H9 (cell line): ENCODE measurements around the gene MYL2. TPM values are rescaled to one million over a fixed set of nuclear protein-coding genes. Genes with fewer than 3 reads are reported as not detected.

Source experiments
- DNase-seq: peaks from one replicate; pipeline ENCODE4 v3.0.0-alpha.2; 2017
- H2AFZ ChIP-seq: one replicate; pipeline ENCODE4 v1.6.1; 2013; ENCODE audit warnings: mild to moderate bottlenecking, low read length, control low read depth, moderate library complexity
- H2AK5ac ChIP-seq: 2 replicates; pipeline ENCODE4 v1.6.1; 2013; ENCODE audit warnings: low read length, control low read depth, mixed read lengths; ENCODE audit not compliant: insufficient read length
- H2BK120ac ChIP-seq: one replicate; pipeline ENCODE4 v1.6.1; 2013; ENCODE audit warnings: low read depth, mild to moderate bottlenecking, low read length, control low read depth, inconsistent platforms; ENCODE audit not compliant: poor library complexity, severe bottlenecking
- H2BK12ac ChIP-seq: 2 replicates; pipeline ENCODE4 v1.6.1; 2013; ENCODE audit warnings: low read length, control low read depth, mixed read lengths, low read depth; ENCODE audit not compliant: insufficient read length
- H2BK15ac ChIP-seq: 2 replicates; pipeline ENCODE4 v1.6.1; 2013; ENCODE audit warnings: low read depth, low read length, control low read depth
- H2BK20ac ChIP-seq: one replicate; pipeline ENCODE4 v1.6.1; 2013; ENCODE audit warnings: low read depth, mild to moderate bottlenecking, low read length, control low read depth, inconsistent platforms; ENCODE audit not compliant: poor library complexity, severe bottlenecking
- H2BK5ac ChIP-seq: 2 replicates; pipeline ENCODE4 v1.6.1; 2013; ENCODE audit warnings: low read length, control low read depth, mixed read lengths; ENCODE audit not compliant: insufficient read length
- H3K14ac ChIP-seq: 2 replicates; pipeline ENCODE4 v1.6.1; 2013; ENCODE audit warnings: low read length, control low read depth; ENCODE audit not compliant: insufficient read depth
- H3K18ac ChIP-seq: 2 replicates; pipeline ENCODE4 v1.6.1; 2013; ENCODE audit warnings: low read depth, mild to moderate bottlenecking, mixed read lengths, low read length, control low read depth; ENCODE audit not compliant: insufficient read length
- H3K23ac ChIP-seq: 2 replicates; pipeline ENCODE4 v1.6.1; 2013; ENCODE audit warnings: low read length, control low read depth, mixed read lengths, low read depth; ENCODE audit not compliant: insufficient read length
- H3K23me2 ChIP-seq: 2 replicates; pipeline ENCODE4 v1.6.1; 2013; ENCODE audit warnings: low read depth, mild to moderate bottlenecking, mixed read lengths, low read length, control low read depth; ENCODE audit not compliant: insufficient read length, poor library complexity, severe bottlenecking
- H3K27ac ChIP-seq: 2 replicates; pipeline ENCODE4 v1.5.1; 2013; ENCODE audit warnings: low read length, control low read depth, mixed read lengths, low read depth; ENCODE audit not compliant: insufficient read length
- H3K27me3 ChIP-seq: 2 replicates; pipeline ENCODE4 v1.6.1; 2013; ENCODE audit warnings: low read length, control low read depth, inconsistent platforms; ENCODE audit not compliant: insufficient read depth
- H3K4ac ChIP-seq: 2 replicates; pipeline ENCODE4 v1.6.1; 2013; ENCODE audit warnings: low read depth, mild to moderate bottlenecking, control low read depth, inconsistent platforms, low read length, moderate library complexity
- H3K4me1 ChIP-seq: 2 replicates; pipeline ENCODE4 v1.6.1; 2013; ENCODE audit warnings: low read length, control low read depth, inconsistent platforms; ENCODE audit not compliant: insufficient read depth
- H3K4me2 ChIP-seq: 2 replicates; pipeline ENCODE4 v1.6.1; 2013; ENCODE audit warnings: low read length, control low read depth, mixed read lengths; ENCODE audit not compliant: insufficient read length, insufficient read depth
- H3K56ac ChIP-seq: 2 replicates; pipeline ENCODE4 v1.6.1; 2013; ENCODE audit warnings: low read depth, mild to moderate bottlenecking, mixed read lengths, low read length, control low read depth; ENCODE audit not compliant: insufficient read length
- H3K79me1 ChIP-seq: 2 replicates; pipeline ENCODE4 v1.6.1; 2013; ENCODE audit warnings: low read depth, mild to moderate bottlenecking, moderate library complexity, low read length, control low read depth, inconsistent platforms; ENCODE audit not compliant: insufficient read depth, poor library complexity, severe bottlenecking
- H3K79me2 ChIP-seq: 2 replicates; pipeline ENCODE4 v1.6.1; 2013; ENCODE audit warnings: low read length, control low read depth, inconsistent platforms; ENCODE audit not compliant: insufficient read depth
- H3K9ac ChIP-seq: 2 replicates; pipeline ENCODE4 v1.6.1; 2013; ENCODE audit warnings: low read length, control low read depth, mixed read lengths; ENCODE audit not compliant: insufficient read length; ENCODE audit errors: extremely low read depth
- H3K9me3 ChIP-seq: one replicate; pipeline ENCODE4 v1.6.1; 2013; ENCODE audit warnings: low read depth, low read length, inconsistent platforms; ENCODE audit not compliant: control insufficient read depth
- H3T11ph ChIP-seq: one replicate; pipeline ENCODE4 v1.6.1; 2013; ENCODE audit warnings: mild to moderate bottlenecking, low read length, control low read depth, inconsistent platforms
- H4K20me1 ChIP-seq: one replicate; pipeline ENCODE4 v1.6.1; 2013; ENCODE audit not compliant: control insufficient read depth, insufficient read length, insufficient read depth
- H4K5ac ChIP-seq: 2 replicates; pipeline ENCODE4 v1.6.1; 2013; ENCODE audit warnings: low read depth, mild to moderate bottlenecking, mixed read lengths, low read length, control low read depth; ENCODE audit not compliant: insufficient read length
- H4K8ac ChIP-seq: replicated peaks from 2 replicates; pipeline ENCODE4 v1.6.1; 2013; ENCODE audit warnings: low read length, control low read depth, mixed read lengths, low read depth; ENCODE audit not compliant: insufficient read length
- H4K91ac ChIP-seq: 2 replicates; pipeline ENCODE4 v1.6.1; 2013; ENCODE audit warnings: low read depth, mild to moderate bottlenecking, moderate library complexity, mixed read lengths, low read length, control low read depth; ENCODE audit not compliant: insufficient read length
- H3K27ac Mint-ChIP-seq, 3 experiments: 2 replicates in 2 of 3; 3 replicates in 1 of 3; pipeline ENCODE4 v1.8.0; 2020 to 2021; ENCODE audit warnings: mixed read lengths in 3 of 3, mild to moderate bottlenecking in 1 of 3, moderate library complexity in 1 of 3
- H3K27me3 Mint-ChIP-seq: 2 replicates; pipeline ENCODE4 v1.8.0; 2021; ENCODE audit warnings: low read depth, mild to moderate bottlenecking, moderate library complexity, mixed read lengths
- H3K36me3 Mint-ChIP-seq, 3 experiments: 2 replicates in 2 of 3; 3 replicates in 1 of 3; pipeline ENCODE4 v1.8.0; 2020 to 2021; ENCODE audit warnings: low read depth in 3 of 3, mixed read lengths in 3 of 3; ENCODE audit not compliant: insufficient read depth in 1 of 3
- H3K4me1 Mint-ChIP-seq, 2 experiments: 2 replicates each; pipeline ENCODE4 v1.8.0; 2020; ENCODE audit warnings: mixed read lengths in 2 of 2
- H3K4me3 Mint-ChIP-seq, 2 experiments: 2 replicates in 1 of 2; 3 replicates in 1 of 2; pipeline ENCODE4 v1.8.0; 2020 to 2021; ENCODE audit warnings: mild to moderate bottlenecking in 2 of 2, mixed read lengths in 2 of 2, moderate library complexity in 1 of 2
- H3K9me3 Mint-ChIP-seq, 2 experiments: 2 replicates in 1 of 2; 3 replicates in 1 of 2; pipeline ENCODE4 v1.8.0; 2020; ENCODE audit warnings: mild to moderate bottlenecking in 2 of 2, mixed read lengths in 2 of 2, moderate library complexity in 1 of 2
- WGBS: extraction: QIAGEN DNeasy Blood & Tissue Kit; methylation state at CpG from one replicate; pipeline ENCODE4 v1.1.7; 2013; ENCODE audit warnings: missing lambda C conversion rate, low lambda C conversion rate, mixed read lengths; ENCODE audit not compliant: insufficient read length; ENCODE audit errors: extremely low coverage; 5-methylcytosine and 5-hydroxymethylcytosine counted together
- total RNA-seq: library from RNA; stranded (reverse); gene quantifications from 2 replicates; pipeline ENCODE4 v1.2.1, GENCODE V29; 2021
- TF ChIP-seq, protein P1 (sequence below): fragments of 200-600 bp; sonication (generic); conservative IDR thresholded peaks from 3 replicates; pipeline ENCODE4 v1.8.0; 2021; ENCODE audit warnings: antibody characterized with exemption, mild to moderate bottlenecking

MYL2 gene
- total RNA-seq, 1 experiment from 2014 or later, result not detected

DNA sequence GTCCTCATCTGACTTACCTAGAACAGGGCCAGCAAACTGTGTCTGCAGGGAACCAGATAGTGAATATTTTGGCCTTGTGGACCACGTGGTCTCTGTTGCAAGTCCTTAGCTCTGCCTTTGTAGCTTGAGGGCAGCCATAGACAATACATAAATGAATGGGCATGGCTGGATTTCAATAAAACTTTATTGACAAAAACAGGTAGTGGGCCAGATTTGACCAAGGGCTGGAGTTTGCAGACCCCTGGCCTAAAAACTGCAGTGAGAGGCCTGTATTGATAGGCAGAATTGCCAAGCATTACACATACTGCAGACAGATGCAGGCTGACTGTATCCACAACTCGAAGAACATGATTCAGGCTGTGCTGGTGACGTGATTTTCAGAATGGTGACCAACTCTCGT, 48.3 kb downstream of the MYL2 start:
- no peaks in the 10 kb centered on the region for H3K79me2 ChIP-seq
- DNase-seq, result no peak
- no peak overlapping the region for H3K56ac ChIP-seq
- no peak overlapping the region for H2BK15ac ChIP-seq
- H3K27me3 Mint-ChIP-seq, result peaks cover 16% of the 10 kb centered on the region
- H4K5ac ChIP-seq, result no peak overlapping the region
- no peak overlapping the region; a peak in 1 of 7 replicates for H3K27ac Mint-ChIP-seq
- no peak overlapping the region for H2BK20ac ChIP-seq
- H3K9me3 ChIP-seq, result no peaks in the 10 kb centered on the region
- no peak overlapping the region for H3K14ac ChIP-seq
- H3K4me2 ChIP-seq, result no peak overlapping the region
- no peak overlapping the region for H3K9ac ChIP-seq
- H2AFZ ChIP-seq, result no peak overlapping the region
- no peak overlapping the region for H3K23ac ChIP-seq
- H4K20me1 ChIP-seq, result no peaks in the 10 kb centered on the region
- H3K4me1 ChIP-seq, result no peaks in the 10 kb centered on the region
- H3K23me2 ChIP-seq, result no peaks in the 10 kb centered on the region
- H3K4me1 Mint-ChIP-seq, result no peaks in the 10 kb centered on the region
- H3K4me3 Mint-ChIP-seq, result no peak overlapping the region
- peaks cover 15 to 23% of the 10 kb centered on the region in 2 experiments for H3K9me3 Mint-ChIP-seq
- no CpG with 5 or more reads among the region's 4 CpGs for WGBS
- no peak overlapping the region for H3K4ac ChIP-seq
- TF ChIP-seq, protein P1, sequence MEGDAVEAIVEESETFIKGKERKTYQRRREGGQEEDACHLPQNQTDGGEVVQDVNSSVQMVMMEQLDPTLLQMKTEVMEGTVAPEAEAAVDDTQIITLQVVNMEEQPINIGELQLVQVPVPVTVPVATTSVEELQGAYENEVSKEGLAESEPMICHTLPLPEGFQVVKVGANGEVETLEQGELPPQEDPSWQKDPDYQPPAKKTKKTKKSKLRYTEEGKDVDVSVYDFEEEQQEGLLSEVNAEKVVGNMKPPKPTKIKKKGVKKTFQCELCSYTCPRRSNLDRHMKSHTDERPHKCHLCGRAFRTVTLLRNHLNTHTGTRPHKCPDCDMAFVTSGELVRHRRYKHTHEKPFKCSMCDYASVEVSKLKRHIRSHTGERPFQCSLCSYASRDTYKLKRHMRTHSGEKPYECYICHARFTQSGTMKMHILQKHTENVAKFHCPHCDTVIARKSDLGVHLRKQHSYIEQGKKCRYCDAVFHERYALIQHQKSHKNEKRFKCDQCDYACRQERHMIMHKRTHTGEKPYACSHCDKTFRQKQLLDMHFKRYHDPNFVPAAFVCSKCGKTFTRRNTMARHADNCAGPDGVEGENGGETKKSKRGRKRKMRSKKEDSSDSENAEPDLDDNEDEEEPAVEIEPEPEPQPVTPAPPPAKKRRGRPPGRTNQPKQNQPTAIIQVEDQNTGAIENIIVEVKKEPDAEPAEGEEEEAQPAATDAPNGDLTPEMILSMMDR, result no peak
- no peak overlapping the region for H2BK120ac ChIP-seq
- H3K18ac ChIP-seq, result no peak overlapping the region
- H3K36me3 Mint-ChIP-seq, result peaks cover 8 to 11% (median 9%) of the 10 kb centered on the region in 3 experiments; a peak in 6 of 7 replicates
- H4K91ac ChIP-seq, result no peak overlapping the region
- H2BK5ac ChIP-seq, result no peak overlapping the region
- no peak overlapping the region for H2AK5ac ChIP-seq
- H2BK12ac ChIP-seq, result no peak overlapping the region
- H4K8ac ChIP-seq, result no peak overlapping the region
- H3T11ph ChIP-seq, result no peak overlapping the region
- H3K27me3 ChIP-seq, result no peaks in the 10 kb centered on the region; the same call in 1 of the 2 replicates
- H3K27ac ChIP-seq, result no peak overlapping the region
- no peaks in the 10 kb centered on the region for H3K79me1 ChIP-seq
